ENCODE results near the gene NEB.

- TF ChIP-seq CTCF (IDR thresholded peaks at IDR 0.05) (no peak), POLR2A (IDR thresholded peaks at IDR 0.05) (no peak), POLR2AphosphoS5 (IDR thresholded peaks at IDR 0.05) (no peak), EP300 (IDR thresholded peaks at IDR 0.05; ENCODE audit: low read depth) (no peak)
Measured at GRCh38 chr2:151483546-151483945, 250.7 kb downstream of the NEB start.

All from transverse colon (tissue), 4 donors.